Activated CD4-positive, alpha-beta T cell treated with anti-CD3 and anti-CD28 coated beads, Interleukin-2, Interleukin-6, amounts not matched to agents 100 ng/mL and 50 ng/mL, durations not matched to agents 16 hours and 8 hours (primary cell): ENCODE results near the gene RAD9A.
"Not testable (repeated sequence)": the region's sequence is repeated elsewhere in the genome, so short reads cannot be mapped to it uniquely, and the experiment has no call there.

Experiments used
- DNase-seq: peaks from one replicate; pipeline ENCODE4 v3.0.0-alpha.2; 2020

The RAD9A gene

GRCh38 chr11:67410984-67411784, 19.4 kb downstream of the RAD9A start:
- no peak for DNase-seq

- no peak for DNase-seq
Measured at GRCh38 chr11:67411785-67412152, 20.0 kb downstream of the RAD9A start.

GRCh38 chr11:67412495-67413179, 20.9 kb downstream of the RAD9A start:
- DNase-seq: no peak

- DNase-seq: no peak
Measured at GRCh38 chr11:67413266-67413849, 21.6 kb downstream of the RAD9A start.

GRCh38 chr11:67415501-67416304, 23.9 kb downstream of the RAD9A start, which contains the start of gene CARNS1:
Gene CARNS1 (plus strand): TSS chr11:67415678. CDS start chr11:67416200, 522 bp downstream.
- no peak for DNase-seq

- no peak for DNase-seq
Measured at GRCh38 chr11:67416416-67417335, 24.9 kb downstream of the RAD9A start.

- no peak for DNase-seq
Measured at GRCh38 chr11:67417425-67417824, 25.6 kb downstream of the RAD9A start.

GRCh38 chr11:67418476-67419281, 26.9 kb downstream of the RAD9A start:
- no peak for DNase-seq

GRCh38 chr11:67419325-67420049, 27.7 kb downstream of the RAD9A start:
- no peak for DNase-seq

- DNase-seq: no peak
Measured at GRCh38 chr11:67420147-67420645, 28.4 kb downstream of the RAD9A start.

- peak; percentile 99 for DNase-seq
Measured at GRCh38 chr11:67420646-67421429, 29.1 kb downstream of the RAD9A start.

- DNase-seq: no peak
Measured at GRCh38 chr11:67421430-67422031, 29.7 kb downstream of the RAD9A start.

- DNase-seq: no peak
Measured at GRCh38 chr11:67422891-67423290, 31.1 kb downstream of the RAD9A start.

GRCh38 chr11:67423466-67423865, 31.7 kb downstream of the RAD9A start:
- DNase-seq: no peak

GRCh38 chr11:67423891-67424613, 32.3 kb downstream of the RAD9A start:
- DNase-seq: no peak

GRCh38 chr11:67427364-67427859, 35.6 kb downstream of the RAD9A start:
- DNase-seq: not testable (repeated sequence)

- DNase-seq: peak; percentile 99
Measured at GRCh38 chr11:67428052-67429001, 36.5 kb downstream of the RAD9A start, which contains the start of gene RPS6KB2. Gene RPS6KB2 (plus strand): TSS chr11:67428494. CDS start chr11:67428546, 52 bp downstream.
